ENCODE measurements around the gene ATF3. TPM values are rescaled to one million over a fixed set of nuclear protein-coding genes. Genes with fewer than 3 reads are reported as not detected.

Gene ATF3
- total and polyA plus RNA-seq, 4 donors = 22.7 to 265 (median 44.5) TPM

GRCh38 chr1:212566522-212567479 lies 41.8 kb upstream of the ATF3 start:
- no peaks in the 10 kb centered on the region for H3K27me3 ChIP-seq (ENCODE audit: control insufficient read depth in 1 of 2, insufficient read depth in 2 of 2, low read length in 1 of 2)
- no peaks in the 10 kb centered on the region for H3K36me3 ChIP-seq (ENCODE audit: control insufficient read depth in 1 of 2, insufficient read depth in 2 of 2, low read length in 1 of 2)
- WGBS, 2 donors = 1% methylated on average over 16 of the region's 16 CpGs
- intact Hi-C loops (cut with DNase I) = no loop called here
- ATAC-seq (ENCODE audit: low FRiP score) = peak; percentile 84
- H3K4me1 ChIP-seq (ENCODE audit: control insufficient read depth in 1 of 2, insufficient read depth in 2 of 2, low read length in 2 of 2) = no peaks in the 10 kb centered on the region
- H3K9me3 ChIP-seq (ENCODE audit: control insufficient read depth, low read length) = no peaks in the 10 kb centered on the region
- DNase-seq = peak in 1 of 2 donors; percentile 57
- peak overlapping the region; percentile 58 to 79 for H3K4me3 ChIP-seq (ENCODE audit: low read length in 2 of 2)
- H3K27ac ChIP-seq (ENCODE audit: low read depth in 1 of 2, low read length in 2 of 2) = peak overlapping the region in 1 of 2 donors; percentile 14

GRCh38 chr1:212567638-212568037 lies 40.9 kb upstream of the ATF3 start:
- Histone ChIP-seq H3K27ac (ENCODE audit: low read depth in 1 of 2, low read length in 2 of 2) (no peak overlapping the region), H3K4me1 (ENCODE audit: control insufficient read depth in 1 of 2, insufficient read depth in 2 of 2, low read length in 2 of 2) (no peaks in the 10 kb centered on the region), H3K36me3 (ENCODE audit: control insufficient read depth in 1 of 2, insufficient read depth in 2 of 2, low read length in 1 of 2) (no peaks in the 10 kb centered on the region), H3K4me3 (ENCODE audit: low read length in 2 of 2) (no peak overlapping the region), H3K9me3 (ENCODE audit: control insufficient read depth, low read length) (no peaks in the 10 kb centered on the region), H3K27me3 (ENCODE audit: control insufficient read depth in 1 of 2, insufficient read depth in 2 of 2, low read length in 1 of 2) (no peaks in the 10 kb centered on the region)
- DNase-seq (no peak), ATAC-seq (ENCODE audit: low FRiP score) (no peak)
- intact Hi-C loops (cut with DNase I) = no loop called here
- WGBS, 2 donors = 44 to 48% methylated on average over 3 of the region's 3 CpGs

- ATAC-seq (ENCODE audit: low FRiP score) (no peak), DNase-seq (no peak)
- no peak overlapping the region for H3K27ac ChIP-seq (ENCODE audit: low read depth in 1 of 2, low read length in 2 of 2)
- no peak overlapping the region for H3K4me3 ChIP-seq (ENCODE audit: low read length in 2 of 2)
- WGBS, 2 donors = 81 to 84% methylated on average over 5 of the region's 5 CpGs
- no peaks in the 10 kb centered on the region for H3K36me3 ChIP-seq (ENCODE audit: control insufficient read depth in 1 of 2, insufficient read depth in 2 of 2, low read length in 1 of 2)
- no peaks in the 10 kb centered on the region for H3K9me3 ChIP-seq (ENCODE audit: control insufficient read depth, low read length)
- no peaks in the 10 kb centered on the region for H3K27me3 ChIP-seq (ENCODE audit: control insufficient read depth in 1 of 2, insufficient read depth in 2 of 2, low read length in 1 of 2)
- intact Hi-C loops (cut with DNase I) = no loop called here
- no peaks in the 10 kb centered on the region for H3K4me1 ChIP-seq (ENCODE audit: control insufficient read depth in 1 of 2, insufficient read depth in 2 of 2, low read length in 2 of 2)
Observed at GRCh38 chr1:212568978-212569537, 39.5 kb upstream of the ATF3 start.

GRCh38 chr1:212574732-212575131 lies 33.8 kb upstream of the ATF3 start:
- H3K9me3 ChIP-seq (ENCODE audit: control insufficient read depth, low read length) = no peaks in the 10 kb centered on the region
- DNase-seq (no peak), ATAC-seq (ENCODE audit: low FRiP score) (no peak)
- WGBS, 2 donors = 96 to 97% methylated on average over 3 of the region's 3 CpGs
- H3K27me3 ChIP-seq (ENCODE audit: control insufficient read depth in 1 of 2, insufficient read depth in 2 of 2, low read length in 1 of 2) = no peaks in the 10 kb centered on the region
- no peaks in the 10 kb centered on the region for H3K36me3 ChIP-seq (ENCODE audit: control insufficient read depth in 1 of 2, insufficient read depth in 2 of 2, low read length in 1 of 2)
- no peak overlapping the region for H3K4me3 ChIP-seq (ENCODE audit: low read length in 2 of 2)
- intact Hi-C loops (cut with DNase I) = no loop called here
- no peak overlapping the region for H3K27ac ChIP-seq (ENCODE audit: low read depth in 1 of 2, low read length in 2 of 2)
- H3K4me1 ChIP-seq (ENCODE audit: control insufficient read depth in 1 of 2, insufficient read depth in 2 of 2, low read length in 2 of 2) = no peaks in the 10 kb centered on the region

GRCh38 chr1:212575333-212575732 lies 33.2 kb upstream of the ATF3 start:
- H3K9me3 ChIP-seq (ENCODE audit: control insufficient read depth, low read length) = no peaks in the 10 kb centered on the region
- H3K36me3 ChIP-seq (ENCODE audit: control insufficient read depth in 1 of 2, insufficient read depth in 2 of 2, low read length in 1 of 2) = no peaks in the 10 kb centered on the region
- H3K27me3 ChIP-seq (ENCODE audit: control insufficient read depth in 1 of 2, insufficient read depth in 2 of 2, low read length in 1 of 2) = no peaks in the 10 kb centered on the region
- no peak overlapping the region for H3K27ac ChIP-seq (ENCODE audit: low read depth in 1 of 2, low read length in 2 of 2)
- WGBS, 2 donors = 96% methylated on average over 2 of the region's 2 CpGs
- intact Hi-C loops (cut with DNase I) = no loop called here
- ATAC-seq (ENCODE audit: low FRiP score) = no peak
- H3K4me3 ChIP-seq (ENCODE audit: low read length in 2 of 2) = no peak overlapping the region
- no peaks in the 10 kb centered on the region for H3K4me1 ChIP-seq (ENCODE audit: control insufficient read depth in 1 of 2, insufficient read depth in 2 of 2, low read length in 2 of 2)
- DNase-seq = no peak

- ATAC-seq (ENCODE audit: low FRiP score) = no peak
- Histone ChIP-seq H3K27ac (ENCODE audit: low read depth in 1 of 2, low read length in 2 of 2) (no peak overlapping the region), H3K9me3 (ENCODE audit: control insufficient read depth, low read length) (no peaks in the 10 kb centered on the region), H3K4me3 (ENCODE audit: low read length in 2 of 2) (no peak overlapping the region), H3K36me3 (ENCODE audit: control insufficient read depth in 1 of 2, insufficient read depth in 2 of 2, low read length in 1 of 2) (no peaks in the 10 kb centered on the region), H3K4me1 (ENCODE audit: control insufficient read depth in 1 of 2, insufficient read depth in 2 of 2, low read length in 2 of 2) (no peaks in the 10 kb centered on the region), H3K27me3 (ENCODE audit: control insufficient read depth in 1 of 2, insufficient read depth in 2 of 2, low read length in 1 of 2) (no peaks in the 10 kb centered on the region)
- intact Hi-C loops (cut with DNase I) = no loop called here
- WGBS, 2 donors = 81 to 87% methylated on average over 1 of the region's 1 CpG
- no peak for DNase-seq
Observed at GRCh38 chr1:212578041-212578440, 30.5 kb upstream of the ATF3 start.

GRCh38 chr1:212581034-212581433 lies 27.5 kb upstream of the ATF3 start:
- H3K27ac ChIP-seq (ENCODE audit: low read depth in 1 of 2, low read length in 2 of 2) = no peak overlapping the region

GRCh38 chr1:212582291-212582690 lies 26.3 kb upstream of the ATF3 start:
- no peak for DNase-seq
- 88% methylated on average over 5 of the region's 5 CpGs for WGBS, 2 donors
- H3K4me1 ChIP-seq (ENCODE audit: control insufficient read depth in 1 of 2, insufficient read depth in 2 of 2, low read length in 2 of 2) = no peaks in the 10 kb centered on the region
- no peaks in the 10 kb centered on the region for H3K27me3 ChIP-seq (ENCODE audit: control insufficient read depth in 1 of 2, insufficient read depth in 2 of 2, low read length in 1 of 2)
- no peaks in the 10 kb centered on the region for H3K36me3 ChIP-seq (ENCODE audit: control insufficient read depth in 1 of 2, insufficient read depth in 2 of 2, low read length in 1 of 2)
- no peaks in the 10 kb centered on the region for H3K9me3 ChIP-seq (ENCODE audit: control insufficient read depth, low read length)
- H3K4me3 ChIP-seq (ENCODE audit: low read length in 2 of 2) = no peak overlapping the region
- intact Hi-C loops (cut with DNase I) = no loop called here
- ATAC-seq (ENCODE audit: low FRiP score) = no peak
- H3K27ac ChIP-seq (ENCODE audit: low read depth in 1 of 2, low read length in 2 of 2) = no peak overlapping the region

More at GRCh38 chr1:212581034-212581433, 27.5 kb upstream of the ATF3 start:
- 95 to 96% methylated on average over 8 of the region's 8 CpGs for WGBS, 2 donors
- ATAC-seq (ENCODE audit: low FRiP score) = no peak
- no peak for DNase-seq
- Histone ChIP-seq H3K27me3 (ENCODE audit: control insufficient read depth in 1 of 2, insufficient read depth in 2 of 2, low read length in 1 of 2) (no peaks in the 10 kb centered on the region), H3K4me1 (ENCODE audit: control insufficient read depth in 1 of 2, insufficient read depth in 2 of 2, low read length in 2 of 2) (no peaks in the 10 kb centered on the region), H3K36me3 (ENCODE audit: control insufficient read depth in 1 of 2, insufficient read depth in 2 of 2, low read length in 1 of 2) (no peaks in the 10 kb centered on the region), H3K9me3 (ENCODE audit: control insufficient read depth, low read length) (no peaks in the 10 kb centered on the region), H3K4me3 (ENCODE audit: low read length in 2 of 2) (no peak overlapping the region)
- intact Hi-C loops (cut with DNase I) = no loop called here
